Measurements from ENCODE around the gene KIF12. TPM values are rescaled to one million over a fixed set of nuclear protein-coding genes. Genes with fewer than 3 reads are reported as not detected.

The KIF12 gene
- total RNA-seq, 2 experiments from 2014 or later = not detected

- intact Hi-C loops (cut with micrococcal nuclease) = no loop called here
- no peak overlapping the region for H3K27ac Mint-ChIP-seq
- no peak for TF ChIP-seq CTCF (IDR thresholded peaks at IDR 0.05)
- H3K36me3 Mint-ChIP-seq (ENCODE audit: low read depth) = no peaks in the 10 kb centered on the region
- H3K4me1 Mint-ChIP-seq (ENCODE audit: low read depth) = no peaks in the 10 kb centered on the region
- no peaks in the 10 kb centered on the region for H3K9me3 Mint-ChIP-seq
- no peak for DNase-seq
- ChIA-PET CTCF (interaction anchor here (5.8 kb wide), 1 partner anchor 9 kb away, joined by 34 read pairs; no protein-coding TSS in a partner anchor), POLR2A (no interaction called here)
- no peak for ATAC-seq
- H3K4me3 Mint-ChIP-seq = no peak overlapping the region
- peaks cover 20% of the 10 kb centered on the region for H3K27me3 Mint-ChIP-seq
These were observed 7.4 kb downstream of the KIF12 start for GRCh38 chr9:114091711-114092110.

GRCh38 chr9:114090798-114091197, 8.3 kb downstream of the KIF12 start:
- ChIA-PET POLR2A (no interaction called here), CTCF (no interaction called here)
- H3K4me3 Mint-ChIP-seq = no peak overlapping the region

GRCh38 chr9:114089206-114089840, 9.8 kb downstream of the KIF12 start:
- Mint-ChIP-seq H3K9me3 (no peaks in the 10 kb centered on the region), H3K4me3 (no peak overlapping the region), H3K36me3 (ENCODE audit: low read depth) (no peaks in the 10 kb centered on the region), H3K27ac (no peak overlapping the region), H3K27me3 (peaks cover 4% of the 10 kb centered on the region), H3K4me1 (ENCODE audit: low read depth) (no peaks in the 10 kb centered on the region)
- intact Hi-C loops (cut with micrococcal nuclease) = no loop called here
- DNase-seq (no peak), ATAC-seq (no peak)
- ChIA-PET CTCF (interaction anchor here (1.7 to 2.3 kb wide), 2 partner anchors 19 to 202 kb away, joined by 7 to 8 read pairs; no protein-coding TSS in a partner anchor), POLR2A (interaction anchor here (1.2 kb wide), 1 partner anchor 66 kb away, joined by 3 read pairs; the partner anchor contains the start of gene COL27A1)
- TF ChIP-seq CTCF (IDR thresholded peaks at IDR 0.05) = no peak

More at GRCh38 chr9:114090798-114091197, 8.3 kb downstream of the KIF12 start:
- no peak for TF ChIP-seq CTCF (IDR thresholded peaks at IDR 0.05)
- peaks cover 13% of the 10 kb centered on the region for H3K27me3 Mint-ChIP-seq
- no peak for DNase-seq
- H3K36me3 Mint-ChIP-seq (ENCODE audit: low read depth) = no peaks in the 10 kb centered on the region
- no peak for ATAC-seq
- no peak overlapping the region for H3K27ac Mint-ChIP-seq
- no peaks in the 10 kb centered on the region for H3K4me1 Mint-ChIP-seq (ENCODE audit: low read depth)
- intact Hi-C loops (cut with micrococcal nuclease) = no loop called here
- H3K9me3 Mint-ChIP-seq = no peaks in the 10 kb centered on the region

- no peaks in the 10 kb centered on the region for H3K36me3 Mint-ChIP-seq (ENCODE audit: low read depth)
- H3K4me3 Mint-ChIP-seq = no peak overlapping the region
- no peaks in the 10 kb centered on the region for H3K4me1 Mint-ChIP-seq (ENCODE audit: low read depth)
- no peak for TF ChIP-seq CTCF (IDR thresholded peaks at IDR 0.05)
- no peaks in the 10 kb centered on the region for H3K9me3 Mint-ChIP-seq
- no peak for DNase-seq
- ATAC-seq = no peak
- CTCF ChIA-PET = interaction anchor here (1.7 to 2.3 kb wide), 2 partner anchors 19 to 202 kb away, joined by 7 to 8 read pairs; no protein-coding TSS in a partner anchor
- no peak overlapping the region for H3K27ac Mint-ChIP-seq
- POLR2A ChIA-PET = interaction anchor here (1.2 kb wide), 1 partner anchor 66 kb away, joined by 3 read pairs; the partner anchor contains the start of gene COL27A1
- peaks cover 4% of the 10 kb centered on the region for H3K27me3 Mint-ChIP-seq
- intact Hi-C loops (cut with micrococcal nuclease) = no loop called here
These were observed 10.4 kb downstream of the KIF12 start for GRCh38 chr9:114088571-114089170.

- Mint-ChIP-seq H3K9me3 (no peaks in the 10 kb centered on the region), H3K4me3 (no peak overlapping the region), H3K36me3 (ENCODE audit: low read depth) (no peaks in the 10 kb centered on the region), H3K27me3 (peaks cover 3% of the 10 kb centered on the region), H3K27ac (no peak overlapping the region), H3K4me1 (ENCODE audit: low read depth) (no peaks in the 10 kb centered on the region)
- intact Hi-C loops (cut with micrococcal nuclease) = no loop called here
- DNase-seq (no peak), ATAC-seq (no peak)
- ChIA-PET CTCF (interaction anchor here (1.7 to 2.3 kb wide), 2 partner anchors 20 to 203 kb away, joined by 7 to 8 read pairs; no protein-coding TSS in a partner anchor), POLR2A (no interaction called here)
- no peak for TF ChIP-seq CTCF (IDR thresholded peaks at IDR 0.05)
These were observed 11.4 kb downstream of the KIF12 start for GRCh38 chr9:114087721-114088120.
